Ishikawa (cell line): ENCODE results near the gene ATRIP.

Experiments
- CREB1 ChIP-seq: IDR thresholded peaks from 2 replicates; pipeline ENCODE4 v1.6.1; 2012; ENCODE audit warnings: low read depth
- EP300 ChIP-seq: IDR thresholded peaks from 2 replicates; pipeline ENCODE4 v1.6.1; 2012; ENCODE audit warnings: borderline replicate concordance
- FOXM1 ChIP-seq: IDR thresholded peaks from 2 replicates; pipeline ENCODE4 v1.6.1; 2012; ENCODE audit warnings: low read depth, borderline replicate concordance
- MAX ChIP-seq: IDR thresholded peaks from 2 replicates; pipeline ENCODE4 v1.6.1; 2012
- NFIC ChIP-seq: IDR thresholded peaks from 2 replicates; pipeline ENCODE4 v1.6.1; 2012
- TEAD4 ChIP-seq: IDR thresholded peaks from 2 replicates; pipeline ENCODE4 v1.6.1; 2012

- TF ChIP-seq CREB1 (no peak), MAX (no peak), NFIC (no peak), TEAD4 (no peak), EP300 (no peak), FOXM1 (no peak)
Observed at GRCh38 chr3:48419597-48419996, 26.9 kb upstream of the ATRIP start.
